ENCODE data around the gene ZNF605.

GRCh38 chr12:132949936-132950837, 5.9 kb downstream of the ZNF605 start:
- TF ChIP-seq TAF1 (IDR thresholded peaks at IDR 0.05; ENCODE audit: low read depth) (no peak), CEBPB (IDR thresholded peaks at IDR 0.05) (no peak), EP300 (IDR thresholded peaks at IDR 0.05; ENCODE audit: borderline replicate concordance) (no peak), RAD21 (IDR thresholded peaks at IDR 0.05; ENCODE audit: low read depth) (no peak), CREB1 (IDR thresholded peaks at IDR 0.05; ENCODE audit: low read depth) (no peak)
- TF ChIP-seq, protein P1, sequence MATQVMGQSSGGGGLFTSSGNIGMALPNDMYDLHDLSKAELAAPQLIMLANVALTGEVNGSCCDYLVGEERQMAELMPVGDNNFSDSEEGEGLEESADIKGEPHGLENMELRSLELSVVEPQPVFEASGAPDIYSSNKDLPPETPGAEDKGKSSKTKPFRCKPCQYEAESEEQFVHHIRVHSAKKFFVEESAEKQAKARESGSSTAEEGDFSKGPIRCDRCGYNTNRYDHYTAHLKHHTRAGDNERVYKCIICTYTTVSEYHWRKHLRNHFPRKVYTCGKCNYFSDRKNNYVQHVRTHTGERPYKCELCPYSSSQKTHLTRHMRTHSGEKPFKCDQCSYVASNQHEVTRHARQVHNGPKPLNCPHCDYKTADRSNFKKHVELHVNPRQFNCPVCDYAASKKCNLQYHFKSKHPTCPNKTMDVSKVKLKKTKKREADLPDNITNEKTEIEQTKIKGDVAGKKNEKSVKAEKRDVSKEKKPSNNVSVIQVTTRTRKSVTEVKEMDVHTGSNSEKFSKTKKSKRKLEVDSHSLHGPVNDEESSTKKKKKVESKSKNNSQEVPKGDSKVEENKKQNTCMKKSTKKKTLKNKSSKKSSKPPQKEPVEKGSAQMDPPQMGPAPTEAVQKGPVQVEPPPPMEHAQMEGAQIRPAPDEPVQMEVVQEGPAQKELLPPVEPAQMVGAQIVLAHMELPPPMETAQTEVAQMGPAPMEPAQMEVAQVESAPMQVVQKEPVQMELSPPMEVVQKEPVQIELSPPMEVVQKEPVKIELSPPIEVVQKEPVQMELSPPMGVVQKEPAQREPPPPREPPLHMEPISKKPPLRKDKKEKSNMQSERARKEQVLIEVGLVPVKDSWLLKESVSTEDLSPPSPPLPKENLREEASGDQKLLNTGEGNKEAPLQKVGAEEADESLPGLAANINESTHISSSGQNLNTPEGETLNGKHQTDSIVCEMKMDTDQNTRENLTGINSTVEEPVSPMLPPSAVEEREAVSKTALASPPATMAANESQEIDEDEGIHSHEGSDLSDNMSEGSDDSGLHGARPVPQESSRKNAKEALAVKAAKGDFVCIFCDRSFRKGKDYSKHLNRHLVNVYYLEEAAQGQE (IDR thresholded peaks at IDR 0.05; ENCODE audit: low read depth): no peak
